Measurements from ENCODE around the gene MPO.

GRCh38 chr17:58228679-58229078, 52.1 kb downstream of the MPO start:
- TF ChIP-seq POLR2A (IDR thresholded peaks at IDR 0.05; ENCODE audit: borderline replicate concordance, extremely low read depth, insufficient read depth, insufficient read length) (no peak), EZH2 (IDR thresholded peaks at IDR 0.05) (no peak), POLR2AphosphoS5 (IDR thresholded peaks at IDR 0.05; ENCODE audit: low read depth, low read length) (no peak), CTCF (IDR thresholded peaks at IDR 0.05 in 2 of 3, conservative IDR thresholded peaks at IDR 0.05 in 1 of 3; ENCODE audit: borderline replicate concordance in 1 of 3, insufficient read depth in 1 of 3, low read depth in 2 of 3, low read length in 2 of 3) (no peak), SIN3A (IDR thresholded peaks at IDR 0.05; ENCODE audit: low read depth) (no peak), ZFX (IDR thresholded peaks at IDR 0.05) (no peak), ZNF274 (IDR thresholded peaks at IDR 0.05; ENCODE audit: low read depth, low read length) (no peak), REST (IDR thresholded peaks at IDR 0.05; ENCODE audit: low read depth) (no peak), EGR1 (IDR thresholded peaks at IDR 0.05; ENCODE audit: low read depth) (no peak), CEBPB (IDR thresholded peaks at IDR 0.05; ENCODE audit: low read depth) (no peak), RAD21 (IDR thresholded peaks at IDR 0.05; ENCODE audit: low read depth) (no peak), TCF7L2 (IDR thresholded peaks at IDR 0.05; ENCODE audit: borderline replicate concordance, extremely low read depth, insufficient read depth, insufficient read length) (no peak)
